ENCODE results near the gene APPBP2.

- no peak for TF ChIP-seq MAX (IDR thresholded peaks at IDR 0.05; ENCODE audit: insufficient read depth, insufficient read length)
- no peak for TF ChIP-seq CTCF (IDR thresholded peaks at IDR 0.05; ENCODE audit: extremely low read depth in 1 of 2, insufficient read depth in 1 of 2, low read depth in 1 of 2, low read length in 2 of 2)
- no peak for TF ChIP-seq POLR2A (IDR thresholded peaks at IDR 0.05; ENCODE audit: low read depth, low read length)
- TF ChIP-seq POLR2AphosphoS5 (IDR thresholded peaks at IDR 0.05; ENCODE audit: insufficient read depth, low read depth, low read length), result no peak
- no peak for TF ChIP-seq EZH2 (IDR thresholded peaks at IDR 0.05; ENCODE audit: borderline replicate concordance, low read depth, low read length, severe bottlenecking)
These were observed 6.2 kb downstream of the APPBP2 start for GRCh38 chr17:60519795-60520194.
